Transverse colon (tissue), 4 donors: ENCODE results near the gene LRP1B. TPM values are rescaled to one million over a fixed set of nuclear protein-coding genes. Genes with fewer than 3 reads are reported as not detected.

Experiments
- DNase-seq: peaks from one replicate; pipeline ENCODE4 v3.0.0-alpha.2; 2019
- H3K27ac ChIP-seq, 4 donors: fragments of 200-600 bp; sonication (generic); 2 replicates each; pipeline ENCODE4 v1.5.1; 2016 to 2018; ENCODE audit warnings: inconsistent platforms in 4 of 4
- H3K27me3 ChIP-seq: fragments of 200-600 bp; sonication (generic); 2 replicates; pipeline ENCODE4 v1.5.1; 2017; ENCODE audit warnings: inconsistent platforms
- H3K36me3 ChIP-seq, 4 donors: fragments of 200-600 bp; sonication (generic); 2 replicates each; pipeline ENCODE4 v1.5.1; 2017 to 2019; ENCODE audit warnings: inconsistent platforms in 4 of 4
- H3K4me1 ChIP-seq, 4 donors: fragments of 200-600 bp; sonication (generic); 2 replicates each; pipeline ENCODE4 v1.5.1; 2017 to 2020; ENCODE audit warnings: inconsistent platforms in 4 of 4
- H3K4me3 ChIP-seq, 4 donors: fragments of 200-600 bp; sonication (generic); 1 replicate in 1 of 4; 2 replicates in 3 of 4; pipeline versions ENCODE4 v1.5.1 to v1.6.1; 2017 to 2019; ENCODE audit warnings: inconsistent platforms in 4 of 4
- H3K9me3 ChIP-seq, 2 donors: fragments of 200-600 bp; sonication (generic); 2 replicates each; pipeline ENCODE4 v1.5.1; 2017 to 2019; ENCODE audit warnings: inconsistent platforms in 2 of 2
- EP300 ChIP-seq: sonication (generic); formaldehyde crosslinking; IDR thresholded peaks from one replicate; pipeline ENCODE4 v1.6.1; 2017; ENCODE audit warnings: antibody characterized with exemption, low read depth
- POLR2A ChIP-seq: fragments of 450-650 bp; IDR thresholded peaks from one replicate; pipeline ENCODE4 v1.6.1; 2016; ENCODE audit warnings: antibody characterized with exemption, mild to moderate bottlenecking, moderate library complexity
- POLR2AphosphoS5 ChIP-seq, 3 donors: sonication (generic); formaldehyde crosslinking; IDR thresholded peaks; one replicate each; pipeline ENCODE4 v1.6.1; 2016; ENCODE audit warnings: antibody characterized with exemption in 3 of 3
- WGBS, 2 donors: methylation state at CpG; one replicate each; pipeline ENCODE4 v1.1.5; 2018; ENCODE audit warnings: low coverage in 1 of 2; 5-methylcytosine and 5-hydroxymethylcytosine counted together
- in situ Hi-C, 4 donors: fragments of 200-750 bp; cut with MboI; loops; one replicate each; pipeline versions ENCODE4 v1.15.0 to v1.15.1; 2017; ENCODE audit warnings: low sequenced_read_pairs in 3 of 4, low pct_ligation_motif_present in 1 of 4, low pct_unique_long_range_greater_than_20kb in 1 of 4
- intact Hi-C: fragments of 100-400 bp; cut with DNase I; formaldehyde crosslinking; loops from one replicate; pipeline ENCODE4 v1.15.1; 2023; ENCODE audit warnings: low total_unique reads
- total RNA-seq, 4 donors: library from RNA; depleted of rRNA; stranded (reverse); fragments of >200 nt; gene quantifications; one replicate each; pipeline ENCODE4 v1.1.0, GENCODE V29; 2016
- TF ChIP-seq, protein P1 (sequence below), 5 experiments: fragments of 200-600 bp in 3 of 5; fragments of 450-650 bp in 2 of 5; sonication (generic) in 3 of 5; IDR thresholded peaks; 1 replicate in 2 of 5; 2 replicates in 3 of 5; pipeline ENCODE4 v1.5.1; 2016 to 2017; ENCODE audit warnings: antibody characterized with exemption in 5 of 5, inconsistent platforms in 3 of 5, mild to moderate bottlenecking in 2 of 5, moderate library complexity in 1 of 5

LRP1B gene
- total RNA-seq, 4 donors from 2014 or later, result 0.48 to 5.4 (median 0.82) TPM; not detected in 1

- no peaks in the 10 kb centered on the region for H3K27me3 ChIP-seq
- no peak for DNase-seq
- H3K27ac ChIP-seq, result no peak overlapping the region
- in situ Hi-C loops, result no loop called here
- intact Hi-C loops, result no loop called here
- TF ChIP-seq EP300, result no peak
- no peak for TF ChIP-seq POLR2A
- TF ChIP-seq, protein P1, sequence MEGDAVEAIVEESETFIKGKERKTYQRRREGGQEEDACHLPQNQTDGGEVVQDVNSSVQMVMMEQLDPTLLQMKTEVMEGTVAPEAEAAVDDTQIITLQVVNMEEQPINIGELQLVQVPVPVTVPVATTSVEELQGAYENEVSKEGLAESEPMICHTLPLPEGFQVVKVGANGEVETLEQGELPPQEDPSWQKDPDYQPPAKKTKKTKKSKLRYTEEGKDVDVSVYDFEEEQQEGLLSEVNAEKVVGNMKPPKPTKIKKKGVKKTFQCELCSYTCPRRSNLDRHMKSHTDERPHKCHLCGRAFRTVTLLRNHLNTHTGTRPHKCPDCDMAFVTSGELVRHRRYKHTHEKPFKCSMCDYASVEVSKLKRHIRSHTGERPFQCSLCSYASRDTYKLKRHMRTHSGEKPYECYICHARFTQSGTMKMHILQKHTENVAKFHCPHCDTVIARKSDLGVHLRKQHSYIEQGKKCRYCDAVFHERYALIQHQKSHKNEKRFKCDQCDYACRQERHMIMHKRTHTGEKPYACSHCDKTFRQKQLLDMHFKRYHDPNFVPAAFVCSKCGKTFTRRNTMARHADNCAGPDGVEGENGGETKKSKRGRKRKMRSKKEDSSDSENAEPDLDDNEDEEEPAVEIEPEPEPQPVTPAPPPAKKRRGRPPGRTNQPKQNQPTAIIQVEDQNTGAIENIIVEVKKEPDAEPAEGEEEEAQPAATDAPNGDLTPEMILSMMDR (IDR thresholded peaks at IDR 0.05), result no peak
- TF ChIP-seq POLR2AphosphoS5 (IDR thresholded peaks at IDR 0.05), result no peak
- no peaks in the 10 kb centered on the region for H3K36me3 ChIP-seq
- 83 to 87% methylated on average over 5 of the region's 5 CpGs for WGBS, 2 donors
- no peaks in the 10 kb centered on the region for H3K4me1 ChIP-seq
- H3K9me3 ChIP-seq, result no peaks in the 10 kb centered on the region
- no peak overlapping the region for H3K4me3 ChIP-seq
Measured at GRCh38 chr2:141590620-141591019, 540.2 kb downstream of the LRP1B start.

DNA sequence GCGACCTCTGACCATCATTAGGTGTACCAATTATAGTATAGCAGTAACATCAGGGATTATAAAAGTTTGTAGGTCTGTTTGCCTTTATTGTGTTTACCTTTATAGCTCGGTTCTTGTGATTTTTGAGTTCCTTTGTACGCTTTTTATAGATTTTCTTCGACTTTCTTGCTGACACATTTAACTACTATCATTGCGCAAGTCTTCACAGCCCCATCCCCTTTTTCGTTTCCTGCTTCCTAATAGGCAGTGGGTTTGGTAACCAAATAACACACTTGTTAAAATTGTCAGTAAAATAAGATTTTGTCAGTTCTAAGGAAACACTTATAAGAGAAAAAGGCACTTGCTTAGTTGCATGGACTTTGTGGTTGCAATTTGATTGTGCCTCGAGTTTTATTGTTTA is 541.5 kb downstream of the LRP1B start:
- intact Hi-C loops (no loop called here), in situ Hi-C loops (no loop called here)
- no peaks in the 10 kb centered on the region for H3K4me1 ChIP-seq
- no peak overlapping the region for H3K4me3 ChIP-seq
- 30 to 53% methylated on average over 7 of the region's 7 CpGs for WGBS, 2 donors
- no peaks in the 10 kb centered on the region for H3K27me3 ChIP-seq
- no peak overlapping the region for H3K27ac ChIP-seq
- TF ChIP-seq, protein P1 (IDR thresholded peaks at IDR 0.05), result no peak
- TF ChIP-seq POLR2AphosphoS5 (IDR thresholded peaks at IDR 0.05), result no peak
- TF ChIP-seq POLR2A, result no peak
- TF ChIP-seq EP300, result no peak
- no peaks in the 10 kb centered on the region for H3K9me3 ChIP-seq
- H3K36me3 ChIP-seq, result no peaks in the 10 kb centered on the region
- DNase-seq, result no peak

DNA sequence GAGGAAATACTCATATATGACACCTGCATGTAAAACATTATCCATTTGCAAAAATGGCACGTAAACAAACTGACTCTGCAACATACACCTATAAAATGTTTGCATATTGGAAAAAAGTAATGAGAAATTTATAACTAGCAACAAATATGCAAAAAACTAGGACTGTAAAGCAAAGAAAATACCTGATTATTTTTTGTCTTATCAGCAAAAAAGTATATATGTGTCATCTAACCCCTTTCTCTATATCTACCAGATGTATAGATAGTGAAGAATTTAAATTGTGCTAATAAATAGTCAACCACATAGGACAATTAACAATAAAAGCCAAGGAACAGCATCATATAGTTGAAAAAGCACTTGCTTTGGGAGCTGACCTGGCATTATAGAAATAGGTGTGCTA is 543.8 kb downstream of the LRP1B start:
- Histone ChIP-seq H3K27me3 (no peaks in the 10 kb centered on the region), H3K4me1 (no peaks in the 10 kb centered on the region), H3K9me3 (no peaks in the 10 kb centered on the region), H3K27ac (no peak overlapping the region), H3K36me3 (no peaks in the 10 kb centered on the region), H3K4me3 (no peak overlapping the region)
- WGBS, 2 donors, result 76 to 86% methylated on average over 1 of the region's 1 CpG
- in situ Hi-C loops, result no loop called here
- intact Hi-C loops, result no loop called here
- DNase-seq, result no peak
- TF ChIP-seq POLR2AphosphoS5 (IDR thresholded peaks at IDR 0.05), result no peak
- TF ChIP-seq, protein P1 (IDR thresholded peaks at IDR 0.05), result no peak

- no peak overlapping the region for H3K27ac ChIP-seq
- no peak overlapping the region for H3K4me3 ChIP-seq
- intact Hi-C loops (no loop called here), in situ Hi-C loops (no loop called here)
- H3K4me1 ChIP-seq, result no peaks in the 10 kb centered on the region
- no peaks in the 10 kb centered on the region for H3K27me3 ChIP-seq
- no peaks in the 10 kb centered on the region for H3K9me3 ChIP-seq
- TF ChIP-seq POLR2A, result no peak
- no peak for TF ChIP-seq POLR2AphosphoS5 (IDR thresholded peaks at IDR 0.05)
- no peak for TF ChIP-seq EP300
- TF ChIP-seq, protein P1 (IDR thresholded peaks at IDR 0.05), result no peak
- H3K36me3 ChIP-seq, result no peaks in the 10 kb centered on the region
- 48 to 51% methylated on average over 3 of the region's 3 CpGs for WGBS, 2 donors
- DNase-seq, result no peak
Measured at GRCh38 chr2:141582213-141582612, 548.6 kb downstream of the LRP1B start.
